ENCODE results near the gene UBE2H.
"Not testable (repeated sequence)": the region's sequence is repeated elsewhere in the genome, so short reads cannot be mapped to it uniquely, and the experiment has no call there.

DNA sequence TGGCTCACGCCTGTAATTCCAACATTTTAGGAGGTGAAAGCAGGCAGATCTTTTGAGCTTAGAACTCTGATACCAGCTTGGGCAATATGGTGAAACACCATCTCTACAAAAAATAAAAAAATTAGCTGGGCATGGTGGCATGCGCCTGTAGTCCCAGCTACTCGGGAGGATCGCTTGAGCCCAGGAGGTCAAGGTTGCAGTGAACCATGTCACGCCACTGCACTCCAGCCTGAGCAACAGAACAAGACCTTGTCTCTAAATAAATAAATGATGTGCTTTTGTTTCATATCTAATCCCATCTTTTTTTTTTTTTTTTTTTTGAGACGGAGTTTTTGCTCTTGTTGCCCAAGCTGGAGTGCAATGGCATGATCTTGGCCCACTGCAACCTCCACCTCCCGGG is 58.6 kb downstream of the UBE2H start:
- not testable (repeated sequence) for TF ChIP-seq RAD21 (IDR thresholded peaks at IDR 0.05); HNF4A (conservative IDR thresholded peaks at IDR 0.05)
- TF ChIP-seq, protein P1, sequence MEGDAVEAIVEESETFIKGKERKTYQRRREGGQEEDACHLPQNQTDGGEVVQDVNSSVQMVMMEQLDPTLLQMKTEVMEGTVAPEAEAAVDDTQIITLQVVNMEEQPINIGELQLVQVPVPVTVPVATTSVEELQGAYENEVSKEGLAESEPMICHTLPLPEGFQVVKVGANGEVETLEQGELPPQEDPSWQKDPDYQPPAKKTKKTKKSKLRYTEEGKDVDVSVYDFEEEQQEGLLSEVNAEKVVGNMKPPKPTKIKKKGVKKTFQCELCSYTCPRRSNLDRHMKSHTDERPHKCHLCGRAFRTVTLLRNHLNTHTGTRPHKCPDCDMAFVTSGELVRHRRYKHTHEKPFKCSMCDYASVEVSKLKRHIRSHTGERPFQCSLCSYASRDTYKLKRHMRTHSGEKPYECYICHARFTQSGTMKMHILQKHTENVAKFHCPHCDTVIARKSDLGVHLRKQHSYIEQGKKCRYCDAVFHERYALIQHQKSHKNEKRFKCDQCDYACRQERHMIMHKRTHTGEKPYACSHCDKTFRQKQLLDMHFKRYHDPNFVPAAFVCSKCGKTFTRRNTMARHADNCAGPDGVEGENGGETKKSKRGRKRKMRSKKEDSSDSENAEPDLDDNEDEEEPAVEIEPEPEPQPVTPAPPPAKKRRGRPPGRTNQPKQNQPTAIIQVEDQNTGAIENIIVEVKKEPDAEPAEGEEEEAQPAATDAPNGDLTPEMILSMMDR (IDR thresholded peaks at IDR 0.05; ENCODE audit: low read depth, low read length, missing input control): not testable (repeated sequence)
